Right hindlimb (tissue), 1 donor: ENCODE data around the gene RELB.

ENCODE experiments used
- DNase-seq: peaks from one replicate; pipeline ENCODE4 v3.0.0-alpha.2; 2018

Gene RELB

DNA sequence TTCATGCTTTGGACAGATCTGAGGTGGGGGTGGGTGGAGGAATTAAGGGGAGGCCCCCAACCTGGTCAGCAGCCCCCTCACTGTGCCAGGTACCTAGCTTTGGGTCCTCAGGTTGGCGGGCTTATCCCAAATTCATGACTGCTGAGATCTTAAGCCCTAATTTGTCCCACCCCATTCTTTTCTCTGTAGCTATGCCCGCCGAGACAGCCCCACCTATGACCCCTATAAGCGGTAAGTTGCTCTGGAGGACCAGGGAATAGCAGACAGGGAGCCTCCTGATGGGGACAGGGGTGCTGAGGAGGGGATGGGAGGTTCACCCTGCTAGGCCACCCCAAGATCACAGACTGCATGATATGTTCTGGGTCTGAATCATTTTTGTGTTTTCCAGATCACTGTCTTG, 60.7 kb downstream of the RELB start:
- DNase-seq: no peak

DNA sequence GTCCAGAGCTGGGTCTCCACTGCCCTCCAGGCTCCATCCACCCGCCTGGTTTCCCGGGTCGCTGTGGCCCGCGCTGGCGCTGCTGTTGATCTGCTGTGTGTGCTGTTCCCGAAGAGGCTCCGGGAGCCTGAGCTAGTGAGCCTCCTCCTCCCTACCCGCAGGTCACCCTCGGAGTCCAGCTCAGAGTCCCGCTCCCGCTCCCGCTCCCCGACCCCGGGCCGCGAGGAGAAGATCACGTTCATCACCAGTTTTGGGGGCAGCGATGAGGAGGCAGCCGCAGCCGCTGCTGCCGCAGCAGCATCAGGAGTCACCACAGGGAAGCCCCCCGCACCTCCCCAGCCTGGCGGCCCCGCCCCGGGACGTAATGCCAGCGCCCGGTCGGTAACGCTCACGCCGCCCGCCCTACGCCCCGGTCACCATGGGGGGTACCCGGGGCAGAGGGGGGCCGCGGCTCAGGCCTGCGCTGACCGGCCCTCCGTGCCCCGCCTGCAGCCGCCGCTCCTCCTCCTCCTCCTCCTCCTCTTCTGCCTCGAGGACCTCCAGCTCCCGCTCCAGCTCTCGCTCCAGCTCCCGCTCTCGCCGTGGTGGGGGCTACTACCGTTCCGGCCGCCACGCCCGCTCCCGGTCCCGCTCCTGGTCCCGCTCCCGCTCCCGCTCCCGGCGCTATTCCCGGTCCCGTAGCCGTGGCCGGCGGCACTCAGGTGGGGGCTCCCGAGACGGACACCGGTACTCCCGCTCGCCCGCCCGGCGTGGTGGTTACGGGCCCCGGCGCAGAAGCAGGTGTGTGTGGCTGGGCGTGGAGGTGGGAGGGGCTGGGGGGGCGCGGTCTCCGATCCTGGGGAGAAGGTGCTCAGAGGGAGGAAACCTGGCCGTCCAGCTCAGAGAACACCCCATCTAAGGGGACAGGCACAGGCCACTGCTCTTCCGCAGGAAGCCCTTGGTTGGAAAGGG, 62.9 kb downstream of the RELB start:
- DNase-seq: no peak

DNA sequence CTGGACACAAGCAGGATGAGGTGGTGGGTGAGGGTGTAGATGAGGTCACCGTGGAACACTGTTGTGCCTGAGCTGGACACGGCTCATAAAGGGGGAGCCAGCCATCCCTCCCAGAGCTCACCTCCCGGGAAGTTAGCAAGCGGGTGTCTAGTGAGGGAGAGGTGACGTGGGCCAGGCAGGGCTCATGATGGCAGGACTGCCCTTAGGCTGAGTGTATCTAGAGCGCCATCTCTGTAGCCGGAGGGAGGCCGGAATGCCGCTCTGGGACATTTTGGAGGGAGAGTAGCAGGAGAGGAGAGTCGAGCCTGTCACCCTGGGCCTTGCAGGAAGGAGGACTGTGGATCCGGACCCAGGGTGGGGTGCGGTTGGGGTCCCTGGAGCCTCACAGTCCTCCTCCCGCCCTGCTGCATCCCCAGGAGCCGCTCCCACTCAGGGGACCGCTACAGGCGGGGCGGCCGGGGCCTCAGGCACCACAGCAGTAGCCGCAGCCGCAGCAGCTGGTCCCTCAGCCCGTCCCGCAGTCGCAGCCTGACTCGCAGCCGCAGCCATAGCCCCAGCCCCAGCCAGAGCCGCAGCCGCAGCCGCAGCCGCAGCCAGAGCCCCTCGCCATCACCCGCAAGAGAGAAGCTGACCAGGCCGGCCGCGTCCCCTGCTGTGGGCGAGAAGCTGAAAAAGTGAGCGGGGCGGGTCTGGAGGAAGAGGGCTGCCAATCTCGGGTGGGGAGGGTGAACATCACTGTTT, 65.8 kb downstream of the RELB start:
- no peak for DNase-seq

DNA sequence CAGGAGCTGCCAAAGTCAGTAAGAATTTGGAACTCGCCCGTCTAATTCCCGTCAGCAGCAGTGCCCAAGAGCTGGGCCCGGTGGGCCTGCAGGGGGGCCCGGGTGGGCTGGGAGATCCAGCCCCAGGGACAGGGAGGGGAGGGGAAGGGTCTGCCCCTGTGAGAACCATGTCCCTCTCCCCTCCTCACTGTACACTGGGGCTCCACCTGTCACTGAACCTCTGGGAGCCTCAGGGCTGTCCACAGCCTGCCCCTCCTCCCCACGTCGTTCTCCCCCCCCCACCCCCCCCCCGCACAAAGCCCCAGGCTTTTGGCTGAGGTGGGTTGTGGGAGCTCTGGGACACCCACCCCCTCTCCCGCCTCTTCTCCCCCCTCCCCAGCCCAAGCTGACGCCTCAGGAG, 66.8 kb downstream of the RELB start:
- no peak for DNase-seq

DNA sequence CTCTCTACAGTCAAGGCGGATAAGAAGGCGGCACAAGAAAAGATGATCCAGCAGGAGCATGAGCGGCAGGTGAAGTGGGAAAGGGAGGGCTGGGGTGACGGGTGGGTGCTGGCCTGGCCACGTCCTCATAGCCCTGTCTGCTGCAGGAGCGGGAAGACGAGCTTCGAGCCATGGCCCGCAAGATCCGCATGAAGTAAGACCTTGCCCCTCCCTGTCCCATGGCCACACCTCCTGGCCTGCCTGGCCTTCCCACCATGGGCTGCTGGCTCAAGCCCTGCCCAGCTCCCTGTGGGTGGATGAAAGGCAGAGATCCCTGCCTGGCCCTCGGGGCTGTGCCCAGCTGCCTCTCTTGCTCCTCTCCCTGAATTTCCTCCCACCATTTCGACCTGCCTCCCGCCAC, 67.8 kb downstream of the RELB start:
- DNase-seq: no peak

DNA sequence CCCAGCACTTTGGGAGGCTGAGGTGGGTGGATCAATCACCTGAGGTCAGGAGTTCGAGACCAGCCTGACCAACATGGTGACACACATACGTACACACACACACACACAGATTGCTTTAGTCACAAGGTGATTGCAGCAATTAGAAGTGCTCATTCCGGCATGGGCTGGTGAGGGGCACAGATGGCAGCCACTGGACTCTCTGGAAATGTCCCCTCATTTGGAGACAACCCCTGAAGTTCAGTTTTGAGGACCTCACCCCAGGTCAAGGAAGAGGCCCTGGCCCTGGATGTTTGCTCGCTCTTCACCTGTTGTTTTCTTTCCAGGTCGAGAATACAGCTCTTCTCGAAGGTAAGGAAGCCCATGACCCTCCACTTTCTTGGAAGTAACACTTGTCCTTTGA, 69.0 kb downstream of the RELB start:
- DNase-seq: no peak

DNA sequence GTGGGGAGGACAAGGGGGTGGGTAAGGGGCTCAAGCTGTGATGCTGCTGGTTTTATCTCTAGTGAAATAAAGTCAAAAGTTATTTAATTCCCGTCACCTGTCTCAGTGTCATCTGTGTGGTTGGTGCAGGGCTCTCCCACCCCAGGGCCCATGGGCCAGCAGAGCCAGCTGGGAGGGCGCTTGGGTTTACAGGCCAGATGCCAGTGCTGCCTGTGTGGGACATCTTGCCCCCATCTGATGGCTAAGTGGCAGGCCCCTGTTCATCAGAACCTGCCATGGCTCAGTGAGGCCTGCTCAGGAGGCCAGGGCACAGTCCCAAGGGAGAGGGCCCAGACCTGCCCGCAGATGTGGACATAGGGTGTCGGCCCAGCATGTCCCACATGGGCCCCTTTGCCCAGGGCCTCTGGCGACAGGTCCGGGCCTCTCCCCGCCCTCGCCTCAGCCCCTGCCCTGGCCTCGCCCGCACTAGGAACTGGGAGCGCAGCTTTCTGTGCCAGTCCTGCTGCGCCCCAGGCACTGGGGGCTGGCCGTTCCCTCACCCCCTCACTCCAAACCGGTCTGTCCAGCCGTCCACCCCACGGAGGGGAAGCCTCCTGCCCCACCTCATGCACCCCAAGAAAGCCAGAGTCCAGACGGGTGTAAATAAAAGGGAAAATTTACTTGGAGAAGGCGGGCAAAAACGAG, 69.7 kb downstream of the RELB start:
- no peak for DNase-seq

DNA sequence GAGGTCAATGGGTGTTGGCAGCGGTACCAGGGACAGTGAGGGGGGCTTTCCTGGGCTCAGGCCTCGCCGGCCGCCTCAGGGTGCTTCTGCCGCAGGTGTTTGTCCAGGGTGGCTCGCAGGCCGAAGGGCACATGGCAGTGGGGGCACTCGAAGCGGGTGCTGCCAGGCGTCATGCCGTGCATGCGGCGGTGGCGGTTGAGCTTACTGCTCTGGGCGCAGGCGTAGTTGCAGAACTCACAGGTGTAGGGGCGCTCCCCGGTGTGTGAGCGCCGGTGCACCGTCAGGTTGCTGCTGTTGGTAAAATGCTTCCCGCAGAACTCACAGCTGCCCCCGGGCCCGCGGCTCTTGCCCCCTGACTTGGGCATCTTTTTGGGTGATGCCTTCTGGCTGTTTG, 70.3 kb downstream of the RELB start:
- DNase-seq: no peak

DNA sequence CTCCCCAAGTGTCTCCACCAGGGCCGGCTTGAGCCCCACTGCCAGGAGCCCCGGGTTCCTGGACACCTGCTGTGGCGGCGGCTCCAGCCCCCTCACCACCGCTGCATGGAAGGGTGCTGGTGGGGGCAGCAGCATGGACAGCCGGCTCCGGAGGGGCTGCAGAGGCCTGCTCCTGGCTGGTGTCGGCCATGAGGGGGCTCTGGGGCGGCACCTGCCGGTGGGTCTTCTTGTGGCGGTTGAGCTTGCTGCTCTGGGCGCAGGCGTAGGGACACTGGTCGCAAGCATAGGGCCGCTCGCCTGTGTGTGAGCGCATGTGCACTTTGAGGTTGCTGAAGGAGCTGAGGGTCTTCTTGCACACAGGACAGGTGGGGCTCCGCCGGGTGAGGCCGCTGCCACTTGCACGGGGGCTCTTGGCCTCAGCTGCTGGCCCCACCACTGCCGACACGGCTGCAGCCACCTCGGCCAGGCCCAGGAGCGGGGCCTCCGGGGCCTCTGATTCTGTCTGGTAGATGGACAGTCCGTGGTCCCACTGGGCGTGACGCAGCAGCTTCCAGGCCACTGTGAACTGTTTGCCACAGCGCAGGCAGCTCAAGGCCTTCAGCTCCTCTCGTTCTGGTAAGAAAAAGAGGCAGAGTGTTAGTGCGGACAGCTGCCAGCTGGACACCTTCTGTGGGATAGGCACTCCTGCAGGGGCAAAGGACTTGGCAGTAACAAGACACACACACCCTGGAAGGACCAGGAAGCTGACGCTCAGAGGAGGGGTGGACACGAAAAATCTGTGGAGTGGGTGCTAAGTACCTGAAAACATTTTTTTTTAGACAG, 70.9 kb downstream of the RELB start:
- DNase-seq: no peak

DNA sequence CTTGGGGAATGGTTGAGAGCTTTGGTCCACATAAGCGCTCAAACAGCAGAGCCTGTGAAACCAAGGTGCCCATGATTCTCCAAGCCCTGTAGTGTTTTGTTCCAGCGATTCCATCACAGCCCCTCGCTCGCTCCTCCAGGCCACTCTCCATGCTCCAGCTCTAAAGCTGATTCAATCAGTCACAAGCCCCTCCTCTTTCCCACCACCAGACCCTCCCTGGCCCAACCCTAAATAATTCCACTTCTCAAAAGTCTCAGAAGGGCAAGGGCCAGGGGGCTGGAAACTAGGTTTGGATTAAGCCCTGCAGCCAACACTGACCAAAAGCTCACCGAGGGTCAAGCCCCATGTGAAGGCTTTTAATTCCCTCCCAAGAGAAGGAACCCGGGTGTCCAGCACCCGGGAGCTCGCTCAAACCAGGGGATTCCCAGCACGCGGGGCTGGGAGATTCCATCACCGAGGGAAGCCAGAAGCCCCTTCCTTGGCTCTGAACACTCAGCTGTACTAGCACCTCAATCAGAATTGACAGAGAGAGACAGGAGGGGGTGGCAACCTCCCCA, 73.6 kb downstream of the RELB start:
- DNase-seq: no peak

DNA sequence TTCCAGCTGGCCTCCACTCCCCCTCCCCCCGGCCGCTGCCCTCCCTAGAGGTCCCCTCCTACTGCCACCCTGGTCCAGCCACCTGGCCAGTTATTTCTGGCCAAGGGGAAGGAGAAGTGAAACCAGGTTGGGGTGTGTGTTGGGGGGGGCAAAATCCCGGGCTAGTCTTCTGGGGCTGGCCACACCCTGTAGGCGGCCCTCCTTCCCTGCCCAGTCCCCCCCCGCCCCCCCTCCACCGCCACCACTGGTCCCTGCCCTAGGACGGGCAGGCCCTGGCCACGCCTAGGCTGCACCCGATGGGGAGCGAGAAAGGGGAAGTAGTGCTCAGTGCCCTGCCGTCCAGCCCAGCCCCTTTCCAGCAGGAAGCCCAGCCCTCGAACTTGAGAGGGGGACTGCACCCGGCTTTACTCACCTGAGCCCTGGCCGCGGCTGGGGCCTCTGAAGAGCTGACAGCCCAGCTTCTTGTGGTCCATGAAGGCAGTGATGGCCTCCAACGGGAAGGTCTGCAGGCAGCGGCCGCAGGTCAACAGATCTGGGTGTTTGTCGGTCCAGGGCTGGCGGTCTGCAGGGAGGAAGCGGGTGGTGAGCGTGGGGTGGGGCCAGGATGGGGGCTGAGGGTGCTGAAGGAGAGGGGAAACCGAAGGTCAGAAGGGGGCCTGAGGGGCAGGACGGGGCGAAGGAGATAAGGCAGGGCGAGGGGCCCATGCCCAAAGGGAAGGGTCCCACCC, 74.2 kb downstream of the RELB start:
- DNase-seq: peak; percentile 65

DNA sequence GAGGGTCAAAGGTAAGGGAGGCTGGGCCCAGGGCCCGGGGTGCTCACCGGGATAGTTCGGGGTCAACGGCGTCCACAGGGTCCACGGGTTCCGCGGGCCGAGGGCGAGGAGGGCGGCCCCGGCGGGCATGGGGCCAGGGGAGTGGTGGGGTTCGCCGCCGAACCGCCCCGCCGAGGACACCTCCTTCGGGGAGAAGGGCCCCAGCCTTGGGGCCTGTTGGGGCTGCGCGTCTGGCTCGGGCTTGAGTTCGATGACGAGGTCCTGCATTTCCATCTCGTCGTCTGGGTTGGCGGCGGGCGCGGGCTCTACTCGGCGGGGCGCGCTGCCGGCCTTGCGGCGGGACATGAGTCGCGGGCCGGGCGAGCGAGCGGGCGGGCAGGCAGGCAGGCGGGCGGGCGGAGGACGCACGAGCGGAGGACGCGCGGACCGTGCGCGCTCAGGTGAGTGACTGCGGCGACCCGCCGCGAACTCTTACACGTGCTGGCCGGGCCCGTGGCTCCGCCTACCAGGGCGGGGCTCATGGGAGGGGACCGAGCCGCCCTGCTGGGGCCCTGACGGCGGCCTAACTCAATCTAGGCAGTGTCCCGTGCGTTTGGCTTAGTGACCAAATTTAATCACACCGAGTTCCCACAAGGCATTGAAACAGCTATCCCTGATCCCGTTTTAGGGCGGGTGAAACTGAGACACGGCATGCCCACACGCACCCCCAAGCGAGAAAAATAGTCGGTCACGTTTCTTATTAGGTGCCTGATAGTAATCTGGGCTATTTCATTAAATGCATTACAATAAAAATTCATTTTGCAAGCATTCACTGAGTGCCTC, 75.0 kb downstream of the RELB start, which contains the start of gene ZNF296:
Gene ZNF296 (minus strand): TSS at position 450 of the 822 bp plus-strand sequence. CDS start 105 bp downstream, at position 345.
- peak; percentile 54 for DNase-seq

DNA sequence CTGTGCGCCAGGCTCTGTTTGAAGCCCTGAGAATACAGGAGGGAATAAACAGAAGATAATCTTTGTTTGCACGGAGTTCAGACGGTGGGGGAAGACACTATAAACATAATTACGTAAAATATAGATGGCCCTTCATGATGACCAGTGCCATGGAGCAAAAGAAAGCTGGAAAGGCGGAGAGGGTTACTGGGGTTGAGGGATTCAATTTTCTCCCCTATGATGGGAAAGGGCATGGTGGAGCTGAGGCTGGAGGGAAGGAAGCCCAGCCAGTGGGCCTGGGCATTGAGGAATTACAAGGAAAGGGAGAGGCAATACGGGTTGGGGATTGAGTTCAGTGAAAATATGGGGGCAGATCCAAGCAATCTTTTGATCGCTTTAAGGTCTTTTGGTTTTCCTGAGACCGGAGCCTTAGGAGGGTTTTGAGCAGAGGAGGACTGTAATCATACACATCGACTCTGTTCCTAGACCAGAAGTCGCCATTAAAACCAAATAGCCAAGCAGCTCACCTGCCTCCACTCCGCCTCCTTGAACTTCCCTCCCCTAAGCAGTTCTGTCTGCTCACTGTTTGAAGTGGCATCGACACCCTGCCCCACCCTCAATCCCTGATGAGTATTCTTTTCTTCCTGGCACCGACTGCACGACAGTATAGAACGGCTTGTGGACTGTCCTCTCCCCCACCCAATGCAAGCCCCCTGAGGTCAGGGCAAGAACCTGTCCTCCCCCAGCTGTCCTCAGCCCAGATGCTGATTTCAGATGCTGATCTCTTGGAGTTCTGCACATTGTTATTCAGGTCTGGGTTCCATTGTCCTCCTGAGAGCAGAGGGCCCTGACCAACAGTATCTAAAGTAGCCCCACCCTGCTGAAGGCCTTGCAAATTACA, 75.8 kb downstream of the RELB start:
- DNase-seq: no peak

DNA sequence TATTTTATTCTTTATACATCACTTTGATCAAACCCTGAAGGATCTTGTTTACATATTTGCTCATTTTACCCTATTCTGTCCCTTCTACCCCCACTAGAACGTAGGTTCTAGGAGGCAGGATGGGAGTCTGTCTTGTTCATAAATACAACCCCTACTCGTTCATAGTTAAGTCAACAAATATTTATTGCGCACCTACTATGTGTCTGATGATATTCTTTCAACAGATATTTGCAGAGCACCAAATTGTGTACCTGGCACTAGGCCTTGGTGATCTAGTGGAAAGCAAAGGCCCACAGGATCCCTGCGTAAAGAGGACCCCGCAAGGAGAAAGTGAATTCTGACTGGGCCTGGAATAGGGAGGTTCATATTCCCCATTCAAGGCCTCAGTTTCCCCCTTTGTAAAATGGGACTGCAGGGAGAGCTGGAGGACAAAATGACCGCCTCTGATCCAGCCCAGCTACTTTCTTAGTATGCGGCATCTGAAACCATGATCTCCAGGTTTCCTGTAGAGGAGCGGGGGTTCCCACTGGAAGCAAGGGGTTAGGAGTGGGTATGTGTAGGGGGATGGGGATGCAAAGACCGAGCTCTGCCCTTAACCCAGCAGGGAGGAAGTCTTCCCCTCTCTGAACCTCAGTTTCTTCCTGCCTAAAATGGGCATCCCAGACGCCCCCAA, 77.3 kb downstream of the RELB start:
- no peak for DNase-seq

DNA sequence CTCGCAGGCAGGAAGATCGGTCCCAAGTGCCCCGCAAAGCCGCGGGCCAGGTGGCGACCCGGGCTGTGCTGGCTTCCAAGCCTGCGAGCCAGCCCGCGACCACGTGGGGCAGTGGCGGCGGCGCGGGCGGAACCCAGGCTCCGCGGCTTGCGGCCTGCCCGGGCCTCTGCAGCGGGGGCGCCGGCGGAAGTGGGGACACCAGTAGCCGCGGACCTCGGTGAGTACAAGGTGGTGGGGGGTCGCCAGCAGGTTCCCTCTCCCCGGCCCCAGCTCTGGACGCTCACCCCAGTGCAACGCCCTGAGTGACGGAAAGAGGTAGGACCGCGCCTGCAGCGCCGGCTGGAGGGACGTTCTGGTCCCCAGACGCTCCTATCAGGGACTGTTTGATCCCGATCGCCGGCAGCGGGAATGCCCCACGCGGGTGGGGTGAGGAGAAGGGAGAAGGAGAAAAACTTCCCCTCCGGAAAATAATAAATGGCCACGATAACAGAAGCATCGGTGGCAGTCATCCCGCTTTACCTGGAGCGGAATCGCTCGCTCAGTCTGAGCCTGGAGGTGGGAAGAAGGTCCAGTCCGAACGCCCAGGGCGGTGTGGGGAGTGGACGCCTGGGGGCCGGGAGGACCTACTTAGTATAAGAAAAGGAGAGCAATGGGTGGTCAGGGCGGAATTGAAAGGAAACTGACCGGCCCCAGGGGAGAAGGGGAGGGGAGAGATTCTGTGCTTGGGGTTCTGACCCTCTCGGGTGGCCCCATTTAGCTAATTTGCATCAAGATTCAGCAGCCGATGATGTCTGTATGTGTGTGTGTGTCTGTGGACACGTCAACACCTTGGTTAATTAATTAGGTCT, 78.0 kb downstream of the RELB start, which contains the start of gene GEMIN7:
Gene GEMIN7 (plus strand): TSS at position 198 of the 848 bp plus-strand sequence. CDS start 10,855 bp downstream, outside the sequence.
- DNase-seq: peak; percentile 82

DNA sequence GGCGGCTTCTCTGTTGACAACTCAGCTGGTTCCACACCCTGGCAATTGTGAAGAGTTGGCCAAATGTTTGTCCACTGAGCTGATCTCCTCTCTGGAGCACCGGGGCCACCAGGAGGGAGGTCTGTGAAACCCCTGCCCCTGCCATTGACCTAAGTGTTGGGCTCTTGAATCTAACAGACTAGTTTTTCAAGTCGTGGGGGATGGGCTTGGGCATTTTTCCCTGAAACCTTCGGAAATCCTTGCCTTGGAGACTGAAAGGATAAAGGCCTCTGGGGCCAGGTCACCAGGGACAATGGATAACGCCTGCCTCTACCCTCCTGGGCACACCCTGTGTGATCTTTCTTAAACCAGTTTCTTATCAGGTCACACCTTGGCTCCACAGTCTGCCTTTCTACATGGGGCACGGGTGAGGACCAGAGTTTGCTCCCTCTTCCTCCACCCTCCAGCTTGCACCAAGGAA, 78.7 kb downstream of the RELB start:
- no peak for DNase-seq

DNA sequence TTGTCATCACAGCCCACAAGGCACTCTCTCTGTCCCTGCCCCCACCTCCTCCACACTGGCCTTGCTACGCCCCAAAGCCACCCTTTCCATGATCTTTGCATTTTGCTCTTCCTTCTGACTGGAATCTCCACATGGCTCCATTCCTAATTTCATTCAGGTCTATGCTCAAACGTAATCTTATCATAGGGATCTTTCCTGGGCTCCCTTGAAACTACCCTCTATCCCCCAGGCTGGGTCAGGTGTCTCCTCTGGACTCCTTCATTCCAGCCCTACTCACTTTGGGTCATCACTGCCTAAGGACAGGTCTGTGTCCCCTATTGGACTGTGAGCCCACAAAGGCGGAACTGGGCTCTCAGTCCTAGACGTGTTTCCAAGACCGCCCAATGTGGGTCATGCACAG, 80.9 kb downstream of the RELB start:
- DNase-seq: no peak

DNA sequence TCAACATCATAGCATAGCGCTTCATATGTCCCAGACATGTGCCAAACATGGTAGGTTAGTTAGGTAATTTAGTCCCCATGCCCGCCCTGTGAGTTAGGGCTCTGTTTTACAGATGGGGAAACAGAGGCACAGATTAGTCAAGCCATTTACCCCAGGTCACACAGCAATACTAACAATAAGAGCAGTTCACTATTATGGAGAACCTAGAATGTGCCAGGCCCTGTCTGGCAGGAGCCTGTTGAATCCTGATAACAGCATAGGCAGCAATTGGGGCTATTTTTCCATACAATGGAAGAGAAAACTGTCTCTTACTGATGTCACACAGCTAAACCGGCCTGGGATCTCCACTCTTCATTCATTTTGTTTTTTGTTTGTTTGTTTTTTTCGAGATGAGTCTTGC, 85.2 kb downstream of the RELB start:
- DNase-seq: no peak
